Left lung (tissue), 10 donors: ENCODE measurements around the gene CCDC188. TPM values are rescaled to one million over a fixed set of nuclear protein-coding genes. Genes with fewer than 3 reads are reported as not detected.

Source experiments
- ATAC-seq: fragments of 200-7000 bp; cut with Tn5 transposase; one replicate; pipeline ENCODE4 v1.9.1; 2020; ENCODE audit warnings: moderate library complexity
- DNase-seq, 4 donors: peaks; one replicate each; pipeline ENCODE4 v3.0.0-alpha.2; 2013 to 2020
- H3K27ac ChIP-seq, 2 donors: fragments of 200-600 bp; sonication (generic) in 1 of 2; one replicate each; pipeline versions ENCODE4 v1.5.0 to v1.8.0; 2020 to 2021
- H3K27me3 ChIP-seq, 2 donors: fragments of 200-600 bp; sonication (generic) in 1 of 2; one replicate each; pipeline versions ENCODE4 v1.5.0 to v1.8.0; 2020 to 2021
- H3K36me3 ChIP-seq, 2 donors: fragments of 200-600 bp; sonication (generic) in 1 of 2; one replicate each; pipeline versions ENCODE4 v1.5.0 to v1.8.0; 2020 to 2021
- H3K4me1 ChIP-seq, 2 donors: fragments of 200-600 bp; one replicate each; pipeline ENCODE4 v1.8.0; 2021
- H3K4me3 ChIP-seq, 2 donors: fragments of 200-600 bp; sonication (generic) in 1 of 2; one replicate each; pipeline versions ENCODE4 v1.5.0 to v1.8.0; 2020 to 2021; ENCODE audit warnings: mild to moderate bottlenecking in 1 of 2
- H3K9me3 ChIP-seq, 2 donors: fragments of 200-600 bp; sonication (generic) in 1 of 2; one replicate each; pipeline versions ENCODE4 v1.5.0 to v1.8.0; 2020 to 2021
- CTCF ChIP-seq, 2 donors: fragments of 200-600 bp; sonication (generic) in 1 of 2; IDR thresholded peaks; one replicate each; pipeline versions ENCODE4 v1.5.0 to v1.8.0; 2021; ENCODE audit warnings: antibody characterized with exemption in 2 of 2
- intact Hi-C, 2 donors: fragments of 100-400 bp; cut with DNase I; formaldehyde crosslinking; loops; one replicate each; pipeline versions ENCODE4 v1.11.2 to v1.14.2; 2022
- polyA plus RNA-seq, 6 donors: library from polyadenylated mRNA; unstranded; fragments of 120-200 nt; gene quantifications; one replicate each; pipeline ENCODE4 v1.2.1, GENCODE V29; 2013; ENCODE audit not compliant: insufficient read length in 6 of 6
- total RNA-seq, 2 donors: library from RNA; stranded (reverse); fragmentation: NEBNext Ultra II Directional; extraction: Animal tissue kit (Norgen Biotek cat#: 25700); gene quantifications; one replicate each; pipeline ENCODE4 v1.2.1, GENCODE V29; 2021
- donor health status: DM: no; HTN: yes; CAD: no.
- donor health status: DM: no; HTN: no; CAD: no.

Gene CCDC188
- total and polyA plus RNA-seq, 8 donors: 1.1 to 3.9 (median 1.7) TPM

GRCh38 chr22:20107951-20108756 lies 42.7 kb downstream of the CCDC188 start:
- intact Hi-C loops: no loop called here
- peak in 1 of 4 donors; percentile 50 for DNase-seq
- H3K4me1 ChIP-seq: no peaks in the 10 kb centered on the region
- ATAC-seq: no peak
- no peak for TF ChIP-seq CTCF (IDR thresholded peaks at IDR 0.05)
- H3K9me3 ChIP-seq: no peaks in the 10 kb centered on the region
- H3K36me3 ChIP-seq: peaks cover 0 to 99% of the 10 kb centered on the region in 2 donors
- no peaks in the 10 kb centered on the region for H3K27me3 ChIP-seq
- H3K4me3 ChIP-seq: no peak overlapping the region
- H3K27ac ChIP-seq: no peak overlapping the region

GRCh38 chr22:20107471-20107901 lies 43.4 kb downstream of the CCDC188 start:
- intact Hi-C loops: no loop called here
- Histone ChIP-seq H3K4me3 (no peak overlapping the region), H3K36me3 (peaks cover 0 to 98% of the 10 kb centered on the region in 2 donors), H3K9me3 (no peaks in the 10 kb centered on the region), H3K27ac (no peak overlapping the region), H3K4me1 (no peaks in the 10 kb centered on the region), H3K27me3 (no peaks in the 10 kb centered on the region)
- no peak for ATAC-seq
- peak in 1 of 4 donors; percentile 49 for DNase-seq
- no peak for TF ChIP-seq CTCF (IDR thresholded peaks at IDR 0.05)

GRCh38 chr22:20106849-20107237 lies 44.0 kb downstream of the CCDC188 start:
- ATAC-seq (no peak), DNase-seq (peak in 1 of 4 donors; percentile 51)
- intact Hi-C loops: no loop called here
- Histone ChIP-seq H3K4me1 (no peaks in the 10 kb centered on the region), H3K27me3 (no peaks in the 10 kb centered on the region), H3K27ac (no peak overlapping the region), H3K4me3 (no peak overlapping the region), H3K36me3 (peaks cover 0 to 98% of the 10 kb centered on the region in 2 donors), H3K9me3 (no peaks in the 10 kb centered on the region)
- TF ChIP-seq CTCF (IDR thresholded peaks at IDR 0.05): no peak

- no peak for TF ChIP-seq CTCF (IDR thresholded peaks at IDR 0.05)
- H3K27ac ChIP-seq: no peak overlapping the region
- DNase-seq (no peak), ATAC-seq (no peak)
- intact Hi-C loops: no loop called here
- peaks cover 0 to 98% of the 10 kb centered on the region in 2 donors for H3K36me3 ChIP-seq
- H3K4me3 ChIP-seq: no peak overlapping the region
- H3K9me3 ChIP-seq: no peaks in the 10 kb centered on the region
- H3K27me3 ChIP-seq: no peaks in the 10 kb centered on the region
- no peaks in the 10 kb centered on the region for H3K4me1 ChIP-seq
These were observed 44.5 kb downstream of the CCDC188 start for GRCh38 chr22:20106205-20106848.

GRCh38 chr22:20105456-20106204 lies 45.2 kb downstream of the CCDC188 start:
- peaks cover 0 to 98% of the 10 kb centered on the region in 2 donors for H3K36me3 ChIP-seq
- peak in 1 of 4 donors; percentile 49 for DNase-seq
- no peak overlapping the region for H3K27ac ChIP-seq
- no peak for TF ChIP-seq CTCF (IDR thresholded peaks at IDR 0.05)
- H3K9me3 ChIP-seq: no peaks in the 10 kb centered on the region
- no peaks in the 10 kb centered on the region for H3K27me3 ChIP-seq
- intact Hi-C loops: no loop called here
- ATAC-seq: no peak
- H3K4me3 ChIP-seq: no peak overlapping the region
- no peaks in the 10 kb centered on the region for H3K4me1 ChIP-seq
